GM12874 (cell line): ENCODE data around the gene ARMH2.

ENCODE experiments used
- CTCF ChIP-seq: IDR thresholded peaks from 2 replicates; pipeline ENCODE4 v1.5.1; 2011; ENCODE audit warnings: low read depth, mild to moderate bottlenecking, control low read depth, low read length, moderate library complexity; ENCODE audit not compliant: insufficient read depth

ARMH2 gene

DNA sequence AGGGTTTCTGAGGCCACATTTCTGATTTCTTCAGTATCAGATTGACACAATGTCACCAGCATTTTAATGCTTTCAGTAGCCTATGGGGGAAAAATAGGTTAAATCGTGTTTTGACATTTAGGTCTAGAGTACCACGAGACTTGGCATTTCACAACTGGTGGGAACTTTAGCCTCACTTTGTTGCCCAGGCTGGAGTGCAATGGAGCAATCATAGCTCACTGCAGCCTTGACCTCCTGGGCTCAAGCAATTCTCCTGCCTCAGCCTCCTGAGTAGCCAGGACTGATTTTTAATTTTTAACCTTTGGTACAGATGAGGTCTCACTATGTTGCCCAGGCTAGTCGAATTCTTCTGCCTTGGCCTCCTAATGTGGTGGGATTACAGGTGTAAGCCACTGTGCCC lies 11.0 kb upstream of the ARMH2 start:
- TF ChIP-seq CTCF: no peak

DNA sequence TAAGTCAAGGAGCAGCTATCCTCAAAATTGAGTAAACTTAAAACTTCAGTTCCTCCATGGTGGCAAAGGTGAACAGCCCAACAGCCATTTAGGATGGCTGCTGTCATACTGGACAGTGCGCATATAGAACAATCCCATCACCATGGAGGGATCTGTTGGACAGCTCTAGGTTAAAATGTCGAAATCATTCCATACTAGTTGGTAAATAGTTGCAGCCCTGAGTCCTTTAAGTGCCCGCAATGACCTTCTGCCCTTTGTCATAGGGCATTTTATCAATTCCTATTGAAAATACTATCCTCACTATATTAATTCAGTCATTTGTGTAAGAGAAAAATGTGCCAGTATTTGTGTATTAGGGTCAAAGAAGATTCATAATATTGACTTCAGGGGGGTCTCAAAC lies 8.9 kb upstream of the ARMH2 start:
- TF ChIP-seq CTCF: no peak

DNA sequence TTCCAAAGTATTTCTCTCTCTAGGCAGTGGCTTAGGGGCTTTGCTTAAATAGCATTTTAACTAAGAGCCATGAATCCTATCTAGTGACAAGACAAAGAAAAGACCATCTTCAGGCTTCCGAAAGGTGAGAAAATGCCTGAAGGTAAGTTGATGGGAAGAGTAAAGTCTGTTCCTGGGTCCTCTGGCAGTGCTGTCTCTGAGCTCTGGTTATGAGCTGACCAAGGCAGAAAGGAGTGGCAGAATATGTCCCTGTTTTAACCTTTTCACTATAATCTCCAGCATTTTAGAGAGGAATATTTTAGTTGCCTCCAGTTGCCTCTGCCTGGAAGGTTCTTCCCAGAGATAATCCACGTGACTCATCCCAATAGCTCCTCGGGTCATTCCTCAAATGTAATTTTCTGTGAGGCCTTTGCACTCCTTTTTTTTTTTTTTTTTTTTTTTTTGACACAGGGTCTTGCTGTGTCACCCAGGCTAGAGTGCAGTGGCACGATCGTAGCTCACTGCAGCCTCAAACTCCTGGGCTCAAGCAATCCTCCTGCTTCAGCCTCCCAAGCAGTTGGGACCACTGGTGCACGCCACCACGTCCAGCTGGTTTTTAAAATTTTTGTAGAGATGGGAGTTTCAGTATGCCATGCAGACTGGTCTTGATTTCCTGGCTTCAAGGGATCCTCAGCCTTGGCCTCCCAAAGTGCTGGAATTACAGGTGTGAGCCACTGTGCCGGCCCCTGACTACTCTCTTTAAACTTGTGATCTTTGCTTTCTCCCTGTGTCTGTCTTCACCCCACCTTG lies 3.7 kb upstream of the ARMH2 start:
- no peak for TF ChIP-seq CTCF

DNA sequence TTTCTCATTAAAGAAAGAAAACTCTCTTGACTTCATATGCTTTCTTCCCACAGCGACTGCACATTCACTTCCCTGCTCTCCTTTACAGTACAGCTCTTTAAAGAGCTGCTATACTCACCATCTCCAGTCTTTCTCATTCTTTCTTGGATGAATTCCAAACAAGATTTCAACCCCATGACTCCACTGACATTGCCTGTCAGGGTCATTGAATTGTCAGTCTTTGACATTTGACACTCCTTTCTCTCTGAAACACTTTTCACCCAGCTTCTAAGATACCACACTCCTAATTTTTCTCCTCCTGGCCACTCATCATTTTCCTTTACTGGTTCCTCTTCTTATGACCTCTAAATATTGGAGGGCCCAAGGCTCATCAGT lies 811 bp upstream of the ARMH2 start:
- TF ChIP-seq CTCF: no peak

DNA sequence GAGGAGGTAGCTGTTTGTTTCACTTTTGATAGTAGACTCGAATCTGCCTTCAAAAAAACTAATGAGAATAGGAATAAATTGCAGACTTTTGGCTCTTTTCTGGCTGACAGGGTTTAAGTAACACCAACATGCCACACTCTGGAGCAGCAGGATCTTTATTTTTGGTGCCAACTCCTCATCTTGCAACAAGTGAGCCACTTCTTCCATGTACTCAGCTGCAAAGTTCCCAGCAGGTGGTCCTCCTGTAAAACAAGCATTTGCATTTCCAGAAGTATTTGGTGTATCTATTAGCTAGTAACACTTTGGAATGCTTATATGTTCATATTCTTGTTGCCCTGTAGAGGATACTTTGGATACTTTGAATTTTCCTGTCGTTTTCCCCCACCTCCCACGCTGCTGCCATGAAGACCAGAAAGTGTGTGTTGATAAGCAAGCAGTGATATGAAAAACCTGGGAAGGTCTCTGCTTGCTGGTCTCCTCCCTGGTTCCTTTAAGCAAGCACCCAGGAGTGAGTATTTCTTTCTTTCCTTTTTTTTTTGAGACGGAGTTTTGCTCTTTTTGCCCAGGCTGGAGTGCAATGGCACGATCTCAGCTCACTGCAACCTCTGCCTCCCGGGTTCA lies 1.0 kb downstream of the ARMH2 start:
- TF ChIP-seq CTCF: no peak

DNA sequence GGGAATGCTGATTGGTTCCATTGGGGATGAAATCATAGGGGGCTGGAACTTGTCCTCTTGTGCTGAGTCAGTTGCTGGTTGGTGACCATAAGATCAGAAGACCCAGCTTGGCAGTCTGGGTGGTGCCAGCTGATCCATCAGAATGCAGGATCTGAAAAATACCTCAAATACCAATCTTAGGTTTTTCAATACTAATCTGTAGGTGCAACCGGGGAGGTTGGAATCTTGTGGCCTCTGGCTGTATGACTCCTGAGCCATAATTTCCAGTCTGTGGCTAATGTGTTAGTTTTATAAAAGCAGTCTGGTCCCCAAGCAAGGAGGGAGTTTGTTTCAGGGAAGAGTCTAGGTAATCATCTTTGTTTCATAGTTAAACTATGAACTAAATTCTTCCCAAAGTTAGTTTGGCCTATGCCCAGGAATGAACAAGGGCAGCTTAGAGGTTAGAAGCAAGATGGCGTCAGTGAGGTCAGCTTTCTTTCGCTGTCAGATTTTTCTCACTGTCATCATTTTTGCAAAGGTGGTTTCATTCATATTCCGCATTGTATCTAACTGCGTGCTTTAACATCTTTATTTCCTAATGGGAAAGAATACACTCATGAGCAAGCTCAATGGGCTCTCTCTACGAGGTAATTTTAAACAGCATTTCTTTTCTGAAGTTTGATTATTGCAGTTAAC lies 2.0 kb downstream of the ARMH2 start:
- no peak for TF ChIP-seq CTCF

- no peak for TF ChIP-seq CTCF
Measured at GRCh38 chr6:24795106-24795505, 3.6 kb downstream of the ARMH2 start.
